Left renal cortex interstitium (tissue), 4 donors: ENCODE measurements around the gene ETV7. TPM values are rescaled to one million over a fixed set of nuclear protein-coding genes. Genes with fewer than 3 reads are reported as not detected.
A peak's percentile ranks its signal among the peaks of the same experiment; 100 is the strongest.
"Not testable (repeated sequence)": the region's sequence is repeated elsewhere in the genome, so short reads cannot be mapped to it uniquely, and the experiment has no call there.

Experiments
- DNase-seq, 4 donors: peaks; one replicate each; pipeline ENCODE4 v3.0.0-alpha.2; 2013; ENCODE audit warnings: low read depth in 4 of 4, low spot score in 2 of 4, missing footprints in 1 of 4
- polyA plus RNA-seq, 4 donors: library from polyadenylated mRNA; unstranded; fragments of 120-200 nt; gene quantifications; one replicate each; pipeline ENCODE4 v1.2.1, GENCODE V29; 2013; ENCODE audit not compliant: insufficient read length in 4 of 4

The ETV7 gene
- polyA plus RNA-seq, 4 donors, result 0.09 to 0.27 (median 0.17) TPM; not detected in 1

GRCh38 chr6:36345681-36346466, 41.6 kb downstream of the ETV7 start:
- DNase-seq, result no peak

DNA sequence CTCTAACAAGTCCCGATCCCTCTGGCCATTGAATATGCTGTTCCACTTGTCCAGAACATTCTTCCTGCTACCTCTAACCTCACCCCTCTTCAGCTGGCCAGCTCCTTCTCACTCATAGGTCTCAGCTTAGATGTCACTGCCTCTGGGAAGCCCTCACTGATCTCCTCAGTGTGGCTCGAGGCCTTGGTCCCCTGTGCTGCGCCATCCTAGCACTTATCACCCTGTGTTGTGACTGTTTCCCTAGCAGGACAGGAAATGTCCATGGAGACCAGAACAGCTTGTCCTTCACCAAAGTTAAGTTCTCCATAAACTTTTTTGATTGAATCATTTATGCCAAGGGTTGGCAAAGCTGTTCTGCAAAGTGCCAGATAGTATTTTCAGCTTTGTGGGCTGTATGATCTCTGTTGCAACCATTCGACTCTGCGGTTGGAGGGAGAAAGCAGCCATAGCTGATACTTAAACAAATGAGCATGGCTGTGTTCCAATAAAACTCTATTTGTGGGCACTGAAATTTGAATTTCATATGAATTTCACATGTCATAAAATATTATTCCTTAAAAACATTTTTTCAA, 44.3 kb downstream of the ETV7 start:
- no peak for DNase-seq

DNA sequence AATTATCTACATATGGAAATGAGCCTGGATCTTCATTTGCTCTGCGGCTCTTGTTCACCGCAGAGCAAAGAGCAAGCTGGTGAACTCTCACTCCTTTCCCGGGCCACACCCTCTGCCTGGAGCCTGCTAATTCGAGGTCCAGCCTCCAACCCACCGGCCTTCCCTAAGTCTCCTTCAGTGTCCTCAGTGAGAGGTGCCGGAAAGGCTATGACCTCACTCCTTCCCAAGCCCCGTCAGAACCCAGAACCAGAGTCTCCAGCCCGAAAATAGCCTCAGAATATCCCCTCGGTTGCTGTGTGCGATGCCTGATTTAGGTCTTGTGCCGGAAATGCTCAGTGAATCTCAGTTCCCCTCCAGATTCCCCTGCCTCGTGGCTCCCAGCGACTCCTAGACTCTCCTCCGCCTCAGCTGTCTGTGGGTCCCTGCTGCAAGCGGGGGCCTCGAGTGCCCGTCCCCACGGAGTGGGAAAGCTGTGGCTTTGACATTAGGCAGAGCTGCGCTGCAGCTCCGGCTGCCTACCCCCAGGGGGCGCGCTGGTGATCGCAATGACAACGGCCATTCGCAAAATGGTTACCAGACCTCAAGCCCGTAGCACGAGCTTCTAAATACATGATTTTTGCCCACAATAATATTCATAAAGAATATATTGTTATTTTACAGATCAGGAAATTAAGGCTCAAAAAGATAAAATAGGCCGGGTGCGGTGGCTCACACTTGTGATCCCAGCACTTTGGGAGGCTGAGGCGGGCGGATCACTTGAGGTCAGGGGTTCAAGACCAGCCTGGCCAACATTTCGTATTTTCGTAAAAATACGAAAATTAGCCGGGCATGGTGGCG, 46.6 kb downstream of the ETV7 start:
- DNase-seq, result no peak

GRCh38 chr6:36340306-36340617, 47.2 kb downstream of the ETV7 start:
- no peak for DNase-seq

GRCh38 chr6:36339146-36339545, 48.3 kb downstream of the ETV7 start:
- no peak for DNase-seq

GRCh38 chr6:36338223-36338622, 49.2 kb downstream of the ETV7 start:
- not testable (repeated sequence) for DNase-seq

DNA sequence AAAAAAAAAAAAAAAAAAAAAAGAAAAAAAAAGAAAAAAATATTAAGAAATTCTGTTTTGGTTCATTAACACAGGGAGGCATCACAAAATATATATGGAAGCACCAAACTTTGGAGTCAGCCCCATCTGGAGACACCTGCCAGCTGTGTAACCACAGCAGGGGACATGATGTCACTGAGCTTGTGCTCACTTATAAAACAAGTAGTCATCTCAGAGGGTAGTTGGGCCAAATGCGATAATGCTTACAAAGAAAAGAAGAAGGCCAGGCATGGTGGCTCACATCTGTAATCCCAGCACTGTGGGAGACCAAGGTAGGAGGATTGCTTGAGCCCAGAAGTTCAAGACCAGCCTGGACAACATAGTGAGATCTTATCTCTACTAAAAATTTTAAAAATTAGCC, 49.7 kb downstream of the ETV7 start:
- DNase-seq, result no peak

DNA sequence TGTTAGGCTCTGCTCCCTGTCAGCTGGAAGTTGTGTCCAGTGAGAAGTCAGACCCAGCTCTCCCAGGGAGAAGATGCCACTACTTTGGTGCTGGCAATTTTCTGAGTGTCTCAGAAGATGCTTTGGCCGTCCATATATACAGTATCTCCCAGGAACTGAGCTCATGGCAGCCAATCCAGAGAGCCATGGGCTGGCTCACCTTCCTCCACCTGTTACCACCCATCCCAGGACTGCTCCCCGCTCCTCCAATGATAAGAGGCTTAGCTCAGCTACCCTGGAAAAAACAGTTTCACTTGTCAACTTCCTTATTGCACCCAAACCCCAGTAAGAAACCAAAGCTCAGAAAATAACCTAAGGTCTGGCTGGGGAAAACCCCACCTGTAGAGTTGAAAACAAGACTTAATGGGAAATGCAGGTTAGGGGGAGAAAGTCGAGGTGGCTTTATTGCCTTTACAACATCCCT, 50.7 kb downstream of the ETV7 start, which contains the start of gene BNIP5:
TSS of gene BNIP5 (minus strand) at position 110 of the 463 bp plus-strand sequence. CDS start 6,198 bp downstream, outside the sequence.
- no peak for DNase-seq

DNA sequence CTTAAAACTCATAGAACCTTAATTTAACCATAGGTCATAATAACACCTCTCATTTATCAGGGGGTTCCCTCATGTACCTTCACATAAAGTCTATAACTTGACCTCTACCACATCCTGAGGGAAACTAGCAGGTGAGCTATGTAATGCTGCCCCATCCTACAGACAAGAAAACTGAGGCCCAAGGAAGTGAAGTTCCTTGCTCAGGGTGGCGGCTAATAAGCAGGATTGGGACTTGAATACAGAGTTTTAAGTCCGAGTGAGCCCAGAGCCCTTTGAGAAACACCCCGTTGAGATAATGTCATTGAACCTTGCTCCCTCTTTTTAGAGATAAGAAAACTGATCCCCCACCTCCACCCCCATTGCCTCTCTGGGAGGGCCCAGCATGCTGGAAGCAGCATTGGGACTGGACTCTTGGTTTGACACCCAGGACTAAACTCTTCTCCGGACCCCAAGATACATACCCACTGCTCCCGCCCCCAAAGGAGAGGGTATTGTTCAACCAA, 51.2 kb downstream of the ETV7 start:
- DNase-seq, result no peak

- DNase-seq, result no peak
Observed at GRCh38 chr6:36335465-36336207, 51.8 kb downstream of the ETV7 start.

DNA sequence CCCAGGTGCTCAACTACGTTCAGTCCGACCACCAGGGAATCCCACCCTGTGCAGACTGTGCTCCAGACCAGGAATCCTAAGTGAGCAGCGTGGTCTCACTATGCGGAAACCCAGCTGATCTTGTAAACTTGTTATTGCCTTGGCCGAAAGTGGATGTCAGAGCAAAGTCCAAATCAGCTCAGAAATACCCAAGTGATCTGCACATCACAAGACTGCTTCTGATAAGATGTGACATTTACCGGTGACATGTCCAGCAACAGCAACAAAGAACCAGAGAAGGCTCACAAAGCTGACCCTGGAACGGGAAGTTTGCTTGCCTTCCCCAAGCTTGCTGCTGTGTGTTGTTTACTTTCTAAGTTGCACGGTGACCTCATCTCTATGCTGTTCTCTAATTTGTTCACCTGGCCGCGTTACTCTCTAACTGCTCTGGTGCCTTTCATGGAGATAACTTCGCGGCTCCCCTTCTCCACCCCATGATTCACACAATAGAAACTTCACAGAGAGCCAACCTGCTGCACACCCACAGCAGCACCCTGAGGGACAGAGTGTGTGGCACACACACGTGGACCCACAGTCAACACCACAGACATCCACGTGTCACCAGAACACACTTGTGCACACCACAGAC, 52.5 kb downstream of the ETV7 start:
- DNase-seq, result no peak

DNA sequence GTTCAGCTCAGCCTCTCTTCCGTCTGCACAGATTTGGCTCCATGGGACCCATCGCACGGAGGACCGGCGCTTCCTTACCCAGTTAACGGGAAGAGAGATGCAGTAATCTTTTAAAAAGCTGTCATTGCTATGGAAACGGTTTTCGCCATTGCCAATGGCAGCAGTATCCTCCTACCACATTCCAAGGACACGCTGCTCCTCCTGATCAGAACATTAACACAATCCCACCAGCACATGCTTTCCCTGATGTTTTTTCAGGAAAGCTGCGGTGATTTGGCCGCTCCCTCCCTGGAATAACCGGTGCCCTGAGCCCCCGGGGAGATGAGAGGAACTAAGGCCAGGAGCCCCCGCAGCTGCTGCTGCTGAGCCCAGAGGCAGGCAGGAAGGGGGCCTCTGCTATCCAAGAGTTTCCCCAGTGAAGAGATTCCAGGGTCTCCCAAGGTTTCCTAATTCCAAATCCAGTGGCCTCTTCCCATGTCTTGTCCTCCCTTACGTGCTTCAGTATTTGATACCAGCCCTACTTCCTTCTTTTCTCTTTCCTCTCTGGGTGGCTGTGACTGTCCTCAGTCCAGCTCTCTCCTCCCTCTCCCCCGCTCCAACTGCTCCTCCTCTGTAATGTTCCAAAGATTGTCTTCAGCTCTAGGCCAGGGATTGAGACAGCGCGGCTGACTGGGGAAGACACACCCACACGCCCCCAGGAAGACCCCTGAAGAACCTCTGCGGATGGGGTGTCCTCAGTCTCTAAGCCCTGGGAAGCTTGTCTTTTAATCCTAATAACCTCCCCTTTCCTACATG, 53.3 kb downstream of the ETV7 start:
- no peak for DNase-seq

DNA sequence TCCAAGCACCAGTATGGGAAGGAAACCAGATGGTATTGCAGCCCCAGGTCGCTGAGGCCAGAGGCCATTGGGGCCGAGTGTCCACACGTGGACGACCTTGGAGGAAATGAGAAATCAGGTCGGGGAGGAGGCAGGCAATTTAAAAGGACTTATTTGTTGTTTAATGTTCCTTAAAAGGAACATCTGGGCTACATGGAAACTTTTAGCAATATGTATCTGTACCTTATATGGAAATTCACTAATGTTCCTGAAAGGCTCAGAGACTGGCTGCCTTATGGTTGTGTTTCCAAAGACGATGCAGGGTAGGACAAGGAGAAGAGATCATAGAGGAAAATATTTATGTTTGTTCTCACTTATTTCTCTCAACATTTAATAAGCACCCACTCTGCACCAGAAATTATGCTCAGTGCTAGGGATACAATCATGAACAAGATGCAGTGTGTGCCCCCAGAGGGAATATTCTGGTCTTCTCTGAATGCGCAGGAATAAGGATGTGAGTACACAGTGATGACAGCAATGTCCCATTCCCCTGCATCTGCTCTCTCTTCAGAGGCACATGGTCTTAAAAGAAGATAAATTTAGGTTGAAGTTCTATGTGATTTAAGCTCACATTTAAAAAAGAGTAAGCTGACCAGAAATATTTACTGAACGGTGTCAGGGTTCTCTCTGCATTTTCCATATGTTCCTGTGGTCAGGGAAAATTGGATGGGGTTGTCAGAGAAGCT, 54.1 kb downstream of the ETV7 start:
- no peak for DNase-seq

GRCh38 chr6:36331381-36331780, 56.1 kb downstream of the ETV7 start:
- no peak for DNase-seq

DNA sequence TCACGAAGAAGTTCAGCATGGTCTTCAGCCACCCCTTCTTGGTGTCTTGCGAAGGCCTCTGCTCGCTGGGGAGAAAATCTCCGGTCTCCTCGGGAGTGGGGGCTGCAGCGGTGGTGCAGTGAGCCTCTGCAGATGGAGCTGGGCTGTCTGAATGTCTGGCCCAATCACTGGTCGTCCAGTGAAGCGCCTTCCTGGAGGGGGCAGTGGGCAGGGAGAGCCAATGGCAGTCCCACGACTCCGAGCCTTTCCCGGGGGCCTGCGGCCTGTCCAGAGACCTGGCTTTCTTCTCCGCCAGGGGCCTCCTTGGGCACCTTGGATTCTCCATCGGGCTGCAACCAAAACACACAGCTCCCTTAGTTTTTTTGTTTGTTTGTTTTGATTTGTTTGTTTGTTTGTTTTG, 57.1 kb downstream of the ETV7 start:
- no peak for DNase-seq

DNA sequence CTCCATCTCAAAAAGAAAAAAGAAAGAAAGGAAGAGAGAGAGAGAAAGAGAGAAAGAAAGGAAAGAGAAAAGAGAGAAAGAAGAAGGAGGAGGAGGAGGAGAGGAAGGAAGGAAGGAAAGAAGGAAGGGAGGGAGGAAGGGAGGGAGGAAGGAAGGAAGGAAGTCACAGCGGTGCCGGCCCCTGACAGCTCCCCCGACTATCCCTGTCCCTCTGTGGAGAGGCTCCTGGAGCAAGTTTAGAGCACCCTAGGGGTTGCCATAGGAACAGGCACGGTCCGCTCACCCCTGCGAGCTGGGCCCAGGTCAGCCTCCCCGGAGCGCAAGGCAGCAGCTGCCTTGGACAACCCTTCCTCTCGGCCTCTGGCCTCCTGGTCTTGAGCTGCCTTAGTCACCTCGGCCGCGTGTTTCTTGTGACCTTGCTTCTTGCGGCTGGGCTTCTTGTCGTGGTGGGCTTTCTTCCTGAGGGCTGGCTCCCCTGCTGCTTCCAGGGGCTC, 57.6 kb downstream of the ETV7 start:
- DNase-seq, result peak in 1 of 4 donors; percentile 18

- DNase-seq, result no peak
Observed at GRCh38 chr6:36328600-36328999, 58.9 kb downstream of the ETV7 start.

DNA sequence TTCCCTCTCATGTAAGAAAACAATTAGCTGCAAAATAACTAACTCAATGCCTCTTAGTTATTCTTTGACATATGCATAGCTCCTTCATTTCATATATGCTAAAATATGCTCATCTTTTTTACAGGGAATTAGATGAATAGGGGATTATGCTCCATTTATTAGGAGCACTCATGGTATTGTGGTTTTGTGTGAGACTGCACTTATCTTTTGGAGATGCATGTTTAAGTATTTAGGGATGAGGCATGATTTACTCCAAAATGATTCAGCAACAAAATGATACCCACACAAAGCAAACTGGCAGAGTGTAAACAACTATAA, 59.6 kb downstream of the ETV7 start:
- no peak for DNase-seq
